Tibial artery (tissue), 4 donors: ENCODE data around the gene MATK.

Experiments
- DNase-seq, 2 donors: peaks; one replicate each; pipeline ENCODE4 v3.0.0-alpha.2; 2019
- H3K27ac ChIP-seq, 2 donors: fragments of 200-600 bp; sonication (generic) in 1 of 2; 1 replicate in 1 of 2; 2 replicates in 1 of 2; pipeline ENCODE4 v1.5.1; 2018 to 2019; ENCODE audit warnings: mild to moderate bottlenecking in 1 of 2
- H3K27me3 ChIP-seq, 2 donors: fragments of 200-600 bp; sonication (generic) in 1 of 2; one replicate each; pipeline versions ENCODE4 v1.5.1 to v1.6.0; 2016 to 2019
- H3K36me3 ChIP-seq, 3 donors: fragments of 200-600 bp; sonication (generic) in 2 of 3; one replicate each; pipeline ENCODE4 v1.5.1; 2016 to 2019; ENCODE audit warnings: mild to moderate bottlenecking in 2 of 3
- H3K4me1 ChIP-seq, 4 donors: fragments of 200-600 bp; sonication (generic) in 2 of 4; 1 replicate in 3 of 4; 2 replicates in 1 of 4; pipeline ENCODE4 v1.5.1; 2016 to 2019
- H3K4me3 ChIP-seq, 2 donors: fragments of 200-600 bp; sonication (generic) in 1 of 2; 1 replicate in 1 of 2; 2 replicates in 1 of 2; pipeline ENCODE4 v1.5.1; 2018 to 2019; ENCODE audit warnings: mild to moderate bottlenecking in 2 of 2
- H3K9me3 ChIP-seq, 3 donors: fragments of 200-600 bp; sonication (generic) in 1 of 3; one replicate each; pipeline ENCODE4 v1.5.1; 2016 to 2019
- intact Hi-C: fragments of 100-400 bp; cut with DNase I; formaldehyde crosslinking; loops from one replicate; pipeline ENCODE4 v1.15.0; 2023; ENCODE audit warnings: low total_unique reads
- TF ChIP-seq, protein P1 (sequence below), 2 experiments: fragments of 200-600 bp in 1 of 2; fragments of 450-650 bp in 1 of 2; IDR thresholded peaks; one replicate each; pipeline ENCODE4 v1.5.1; 2017 to 2019; ENCODE audit warnings: antibody characterized with exemption in 2 of 2, mild to moderate bottlenecking in 1 of 2, moderate library complexity in 1 of 2

The MATK gene

DNA sequence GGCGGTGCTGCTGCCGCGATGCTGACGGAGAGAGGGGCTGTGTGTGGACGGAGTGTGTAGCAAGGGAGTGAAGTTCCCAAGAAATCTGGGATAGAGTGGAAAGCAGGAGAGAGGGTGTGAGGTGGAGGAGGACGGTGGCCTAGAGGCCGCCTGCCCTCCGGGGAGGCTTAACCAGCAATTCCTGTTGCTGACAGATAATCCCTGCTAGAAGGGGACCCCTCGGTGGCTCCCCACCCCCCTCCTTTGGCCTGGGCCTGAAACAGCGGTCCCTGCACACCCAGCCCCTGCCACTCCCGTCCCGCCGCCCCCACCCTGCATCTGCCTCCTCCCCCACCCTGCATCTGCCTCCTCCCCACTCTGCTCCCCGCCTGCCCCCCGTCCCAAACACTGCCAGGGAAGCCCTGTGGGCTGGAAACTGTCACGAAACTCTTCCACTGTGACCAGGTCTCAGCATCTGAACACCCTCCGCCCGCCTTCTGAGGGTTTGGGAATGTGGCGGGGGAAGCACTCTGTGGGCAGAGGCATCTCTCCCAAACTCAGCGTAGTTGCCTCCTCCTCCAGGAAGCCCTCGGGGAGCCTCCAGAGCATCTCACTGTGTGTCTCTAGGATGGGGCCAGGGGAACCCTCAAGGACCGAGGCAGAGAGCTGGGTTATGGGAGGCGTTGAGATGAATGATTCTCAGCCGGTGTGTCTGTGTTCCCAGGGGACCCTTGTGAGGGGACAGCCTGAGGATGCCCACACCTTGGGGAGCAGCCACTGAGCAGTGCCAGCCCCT is 17.1 kb upstream of the MATK start:
- intact Hi-C loops: no loop called here
- no peak overlapping the region for H3K4me3 ChIP-seq
- H3K27me3 ChIP-seq: peaks cover 0 to 73% of the 10 kb centered on the region in 2 donors
- no peaks in the 10 kb centered on the region for H3K36me3 ChIP-seq
- DNase-seq: no peak
- H3K27ac ChIP-seq: no peak overlapping the region
- TF ChIP-seq, protein P1, sequence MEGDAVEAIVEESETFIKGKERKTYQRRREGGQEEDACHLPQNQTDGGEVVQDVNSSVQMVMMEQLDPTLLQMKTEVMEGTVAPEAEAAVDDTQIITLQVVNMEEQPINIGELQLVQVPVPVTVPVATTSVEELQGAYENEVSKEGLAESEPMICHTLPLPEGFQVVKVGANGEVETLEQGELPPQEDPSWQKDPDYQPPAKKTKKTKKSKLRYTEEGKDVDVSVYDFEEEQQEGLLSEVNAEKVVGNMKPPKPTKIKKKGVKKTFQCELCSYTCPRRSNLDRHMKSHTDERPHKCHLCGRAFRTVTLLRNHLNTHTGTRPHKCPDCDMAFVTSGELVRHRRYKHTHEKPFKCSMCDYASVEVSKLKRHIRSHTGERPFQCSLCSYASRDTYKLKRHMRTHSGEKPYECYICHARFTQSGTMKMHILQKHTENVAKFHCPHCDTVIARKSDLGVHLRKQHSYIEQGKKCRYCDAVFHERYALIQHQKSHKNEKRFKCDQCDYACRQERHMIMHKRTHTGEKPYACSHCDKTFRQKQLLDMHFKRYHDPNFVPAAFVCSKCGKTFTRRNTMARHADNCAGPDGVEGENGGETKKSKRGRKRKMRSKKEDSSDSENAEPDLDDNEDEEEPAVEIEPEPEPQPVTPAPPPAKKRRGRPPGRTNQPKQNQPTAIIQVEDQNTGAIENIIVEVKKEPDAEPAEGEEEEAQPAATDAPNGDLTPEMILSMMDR (IDR thresholded peaks at IDR 0.05): no peak
- H3K4me1 ChIP-seq: peaks cover 0 to 12% (median 9%) of the 10 kb centered on the region in 4 donors
- H3K9me3 ChIP-seq: no peaks in the 10 kb centered on the region

DNA sequence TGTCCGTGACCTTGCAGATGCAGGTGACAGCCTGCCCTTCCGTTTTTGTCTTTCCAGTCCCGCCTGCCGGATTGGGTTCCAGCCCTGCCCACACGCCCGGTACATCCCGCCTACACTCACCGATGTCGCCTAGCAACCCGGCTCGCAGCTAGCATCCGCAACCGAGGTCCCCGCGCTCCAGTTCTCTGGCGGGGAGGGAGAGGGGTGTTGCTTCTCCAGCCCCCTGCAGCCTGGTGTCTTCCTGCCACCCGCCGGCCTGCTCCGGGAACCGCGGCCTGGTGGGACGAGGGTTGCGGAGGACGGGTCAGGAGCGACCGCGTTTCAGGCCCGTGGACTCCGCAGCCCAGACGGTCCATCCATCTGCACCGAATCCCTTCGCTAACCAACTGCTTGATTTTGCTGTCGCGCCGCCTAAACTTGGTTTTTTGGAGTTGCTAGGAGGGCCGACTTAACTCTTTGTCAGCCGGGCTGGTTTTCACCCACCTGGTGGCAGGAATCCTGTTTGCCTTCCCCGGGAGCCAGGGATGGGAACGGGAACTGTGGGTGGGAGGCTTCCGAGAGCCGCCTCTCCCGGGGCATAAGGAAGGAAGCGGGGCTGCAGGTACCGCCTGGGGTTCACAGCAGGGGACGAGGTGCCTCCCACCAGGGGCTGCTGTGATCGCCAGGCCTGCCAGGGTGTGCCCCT is 15.4 kb upstream of the MATK start:
- DNase-seq: no peak
- intact Hi-C loops: no loop called here
- Histone ChIP-seq H3K36me3 (no peaks in the 10 kb centered on the region), H3K27ac (no peak overlapping the region), H3K4me1 (peaks cover 0 to 12% (median 9%) of the 10 kb centered on the region in 4 donors), H3K4me3 (peak overlapping the region in 1 of 2 donors; percentile 25), H3K27me3 (peaks cover 0 to 84% of the 10 kb centered on the region in 2 donors), H3K9me3 (peaks cover 0 to 9% (median 6%) of the 10 kb centered on the region in 3 donors)
- TF ChIP-seq, protein P1 (IDR thresholded peaks at IDR 0.05): no peak

DNA sequence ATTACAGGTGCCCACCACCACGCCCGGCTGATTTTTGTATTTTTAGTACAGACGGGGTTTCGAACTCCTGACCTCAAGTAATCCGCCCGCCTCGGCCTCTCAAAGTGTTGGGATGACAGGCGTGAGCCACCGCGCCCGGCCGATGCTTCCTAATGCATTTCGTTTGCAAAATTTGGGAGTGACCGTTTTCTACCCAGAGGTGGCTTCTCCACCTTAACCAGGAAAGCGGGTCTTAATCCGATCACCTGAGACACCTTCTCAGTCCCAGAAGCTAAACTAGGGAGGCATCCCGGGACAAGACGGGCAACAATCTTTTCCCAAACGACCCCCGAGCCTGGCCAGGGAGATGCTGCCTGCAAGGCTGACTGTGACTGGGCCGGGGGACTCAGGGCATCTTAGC is 14.8 kb upstream of the MATK start:
- DNase-seq: no peak
- H3K4me3 ChIP-seq: no peak overlapping the region
- peaks cover 0 to 15% (median 9%) of the 10 kb centered on the region in 3 donors for H3K9me3 ChIP-seq
- intact Hi-C loops: no loop called here
- no peaks in the 10 kb centered on the region for H3K36me3 ChIP-seq
- TF ChIP-seq, protein P1 (IDR thresholded peaks at IDR 0.05): no peak
- no peak overlapping the region for H3K27ac ChIP-seq
- H3K4me1 ChIP-seq: peaks cover 0 to 12% (median 9%) of the 10 kb centered on the region in 4 donors
- peaks cover 0 to 83% of the 10 kb centered on the region in 2 donors for H3K27me3 ChIP-seq

DNA sequence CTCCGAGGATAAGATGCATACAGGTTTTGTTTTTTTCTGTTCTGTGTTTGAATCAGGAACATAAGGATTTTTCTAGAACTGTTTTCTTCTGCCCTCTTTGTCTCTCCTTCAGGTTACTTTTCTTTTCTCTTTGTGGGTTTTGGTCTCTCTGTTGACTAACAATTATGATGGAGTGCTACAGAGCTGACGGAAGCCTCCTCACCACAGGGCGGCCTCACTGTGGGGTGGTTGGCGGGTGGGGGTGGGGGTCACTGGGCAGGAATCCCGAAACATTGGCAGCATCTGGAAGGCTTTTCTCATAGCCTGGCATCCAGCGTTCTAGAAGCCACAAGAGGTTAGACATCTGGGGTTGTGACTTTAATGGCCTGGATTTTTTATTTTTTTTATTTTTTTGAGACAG is 12.0 kb upstream of the MATK start:
- H3K4me1 ChIP-seq: peaks cover 0 to 12% (median 9%) of the 10 kb centered on the region in 4 donors
- no peak overlapping the region for H3K27ac ChIP-seq
- no peak overlapping the region for H3K4me3 ChIP-seq
- peaks cover 0 to 60% of the 10 kb centered on the region in 2 donors for H3K27me3 ChIP-seq
- no peak for DNase-seq
- intact Hi-C loops: no loop called here
- H3K36me3 ChIP-seq: no peaks in the 10 kb centered on the region
- TF ChIP-seq, protein P1 (IDR thresholded peaks at IDR 0.05): no peak
- peaks cover 0 to 15% (median 9%) of the 10 kb centered on the region in 3 donors for H3K9me3 ChIP-seq

DNA sequence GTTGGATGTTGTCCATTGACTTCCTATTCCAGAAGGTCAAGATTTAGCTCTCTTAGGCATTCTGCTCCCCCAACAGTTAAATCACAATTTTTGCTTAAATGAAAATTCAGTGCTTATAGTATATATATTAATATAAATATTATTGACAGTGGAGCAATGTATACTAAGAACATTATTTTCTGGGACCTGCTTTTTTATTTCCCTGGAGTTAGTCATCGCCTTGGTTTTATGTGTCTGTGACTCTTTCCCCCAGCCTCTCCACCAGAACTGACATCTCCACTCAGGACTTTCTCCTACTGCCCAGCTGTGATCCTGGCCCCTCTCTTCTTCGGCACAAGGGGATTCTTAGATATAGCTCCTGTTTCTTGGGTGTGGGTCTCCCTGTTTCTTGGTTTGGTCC is 10.2 kb upstream of the MATK start:
- no peak overlapping the region for H3K27ac ChIP-seq
- no peak for DNase-seq
- no peaks in the 10 kb centered on the region for H3K36me3 ChIP-seq
- TF ChIP-seq, protein P1 (IDR thresholded peaks at IDR 0.05): no peak
- peaks cover 0 to 5% (median 3%) of the 10 kb centered on the region in 4 donors for H3K4me1 ChIP-seq
- peaks cover 0 to 15% (median 9%) of the 10 kb centered on the region in 3 donors for H3K9me3 ChIP-seq
- intact Hi-C loops: no loop called here
- H3K4me3 ChIP-seq: no peak overlapping the region
- peaks cover 0 to 48% of the 10 kb centered on the region in 2 donors for H3K27me3 ChIP-seq
